ENCODE results near the gene SBF2. TPM values are rescaled to one million over a fixed set of nuclear protein-coding genes. Genes with fewer than 3 reads are reported as not detected.
A peak's percentile ranks its signal among the peaks of the same experiment; 100 is the strongest.

The SBF2 gene
- total and polyA plus RNA-seq, 3 donors from 2014 or later: 27.8 to 52.8 (median 48.7) TPM

- TF ChIP-seq, protein P1, sequence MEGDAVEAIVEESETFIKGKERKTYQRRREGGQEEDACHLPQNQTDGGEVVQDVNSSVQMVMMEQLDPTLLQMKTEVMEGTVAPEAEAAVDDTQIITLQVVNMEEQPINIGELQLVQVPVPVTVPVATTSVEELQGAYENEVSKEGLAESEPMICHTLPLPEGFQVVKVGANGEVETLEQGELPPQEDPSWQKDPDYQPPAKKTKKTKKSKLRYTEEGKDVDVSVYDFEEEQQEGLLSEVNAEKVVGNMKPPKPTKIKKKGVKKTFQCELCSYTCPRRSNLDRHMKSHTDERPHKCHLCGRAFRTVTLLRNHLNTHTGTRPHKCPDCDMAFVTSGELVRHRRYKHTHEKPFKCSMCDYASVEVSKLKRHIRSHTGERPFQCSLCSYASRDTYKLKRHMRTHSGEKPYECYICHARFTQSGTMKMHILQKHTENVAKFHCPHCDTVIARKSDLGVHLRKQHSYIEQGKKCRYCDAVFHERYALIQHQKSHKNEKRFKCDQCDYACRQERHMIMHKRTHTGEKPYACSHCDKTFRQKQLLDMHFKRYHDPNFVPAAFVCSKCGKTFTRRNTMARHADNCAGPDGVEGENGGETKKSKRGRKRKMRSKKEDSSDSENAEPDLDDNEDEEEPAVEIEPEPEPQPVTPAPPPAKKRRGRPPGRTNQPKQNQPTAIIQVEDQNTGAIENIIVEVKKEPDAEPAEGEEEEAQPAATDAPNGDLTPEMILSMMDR (IDR thresholded peaks at IDR 0.05): no peak
- TF ChIP-seq POLR2A (IDR thresholded peaks at IDR 0.05): no peak
Observed at GRCh38 chr11:10329935-10330334, 35.9 kb upstream of the SBF2 start.

GRCh38 chr11:10329356-10329755 is 35.3 kb upstream of the SBF2 start:
- 100% methylated on average over 1 to 2 of the region's 2 CpGs for WGBS, 2 donors
- peak overlapping the region in 1 of 2 donors; percentile 56 for H3K27ac ChIP-seq

More at GRCh38 chr11:10329935-10330334, 35.9 kb upstream of the SBF2 start:
- Histone ChIP-seq H3K27ac (no peak overlapping the region), H3K9me3 (no peaks in the 10 kb centered on the region), H3K4me3 (no peak overlapping the region), H3K27me3 (no peaks in the 10 kb centered on the region), H3K36me3 (ENCODE audit: low read depth, missing control alignments) (no peaks in the 10 kb centered on the region), H3K4me1 (peaks cover 36% of the 10 kb centered on the region)
- intact Hi-C loops (cut with DNase I; ENCODE audit: low total_unique reads): no loop called here
- WGBS, 2 donors: 55 to 77% methylated on average over 2 of the region's 2 CpGs
- no peak for DNase-seq

GRCh38 chr11:10328314-10329098 is 34.5 kb upstream of the SBF2 start:
- TF ChIP-seq, protein P1 (IDR thresholded peaks at IDR 0.05): no peak
- no peak for TF ChIP-seq POLR2A (IDR thresholded peaks at IDR 0.05)
- Histone ChIP-seq H3K36me3 (ENCODE audit: low read depth, missing control alignments) (no peaks in the 10 kb centered on the region), H3K4me3 (no peak overlapping the region), H3K27me3 (no peaks in the 10 kb centered on the region), H3K27ac (peak overlapping the region in 1 of 2 donors; percentile 56), H3K9me3 (no peaks in the 10 kb centered on the region), H3K4me1 (peaks cover 36% of the 10 kb centered on the region)
- intact Hi-C loops (cut with DNase I; ENCODE audit: low total_unique reads): no loop called here
- 30 to 49% methylated on average over 3 of the region's 3 CpGs for WGBS, 2 donors
- no peak for DNase-seq

More at GRCh38 chr11:10329356-10329755, 35.3 kb upstream of the SBF2 start:
- Histone ChIP-seq H3K4me1 (peaks cover 36% of the 10 kb centered on the region), H3K4me3 (no peak overlapping the region), H3K9me3 (no peaks in the 10 kb centered on the region), H3K36me3 (ENCODE audit: low read depth, missing control alignments) (no peaks in the 10 kb centered on the region), H3K27me3 (no peaks in the 10 kb centered on the region)
- TF ChIP-seq POLR2A (IDR thresholded peaks at IDR 0.05): no peak
- TF ChIP-seq, protein P1 (IDR thresholded peaks at IDR 0.05): no peak
- no peak for DNase-seq
- intact Hi-C loops (cut with DNase I; ENCODE audit: low total_unique reads): no loop called here

- no peak for TF ChIP-seq POLR2A (IDR thresholded peaks at IDR 0.05)
- TF ChIP-seq, protein P1 (IDR thresholded peaks at IDR 0.05): no peak
- Histone ChIP-seq H3K36me3 (ENCODE audit: low read depth, missing control alignments) (no peaks in the 10 kb centered on the region), H3K4me1 (peaks cover 36% of the 10 kb centered on the region), H3K27ac (no peak overlapping the region), H3K9me3 (no peaks in the 10 kb centered on the region), H3K4me3 (no peak overlapping the region), H3K27me3 (no peaks in the 10 kb centered on the region)
- no peak for DNase-seq
- intact Hi-C loops (cut with DNase I; ENCODE audit: low total_unique reads): no loop called here
Observed at GRCh38 chr11:10327254-10327653, 33.2 kb upstream of the SBF2 start.
